ENCODE results near the gene TSPYL1. TPM values are rescaled to one million over a fixed set of nuclear protein-coding genes. Genes with fewer than 3 reads are reported as not detected.

The TSPYL1 gene
- total and polyA plus RNA-seq, 8 donors = 2.9 to 77.1 (median 28.2) TPM

DNA sequence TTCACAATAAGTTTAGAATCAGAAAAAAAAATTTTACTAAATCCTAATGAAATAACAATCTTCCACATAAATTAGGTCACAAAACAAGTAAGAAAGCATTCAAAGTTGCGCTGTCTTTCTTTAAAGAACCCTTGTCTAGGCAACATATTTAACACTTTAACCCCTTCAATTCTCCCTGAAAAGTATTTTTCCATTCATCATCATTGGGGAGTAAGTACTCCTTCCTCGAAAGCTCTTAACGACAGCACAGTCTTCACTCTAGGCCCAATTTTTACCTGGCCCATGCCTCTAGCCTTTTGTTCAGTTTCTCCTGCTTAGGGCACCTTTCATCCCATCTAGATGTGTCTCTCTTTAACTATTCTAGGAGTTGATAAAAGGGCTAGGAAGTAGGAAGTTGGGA lies 2.6 kb downstream of the TSPYL1 start:
- DNase-seq = no peak
- Histone ChIP-seq H3K27ac (peak overlapping the region in 4 of 5 donors; percentile 96 to 100 (median 99)), H3K4me1 (peaks cover 44 to 73% (median 59%) of the 10 kb centered on the region in 4 donors), H3K4me3 (peak overlapping the region; percentile 64 to 86 (median 84)), H3K27me3 (no peaks in the 10 kb centered on the region), H3K9me3 (no peaks in the 10 kb centered on the region), H3K36me3 (peaks cover 2 to 33% (median 31%) of the 10 kb centered on the region in 4 donors)
- intact Hi-C loops (cut with DNase I; ENCODE audit: low total_unique reads) = no loop called here
- no peak for TF ChIP-seq EP300 (IDR thresholded peaks at IDR 0.05)
- TF ChIP-seq, protein P1, sequence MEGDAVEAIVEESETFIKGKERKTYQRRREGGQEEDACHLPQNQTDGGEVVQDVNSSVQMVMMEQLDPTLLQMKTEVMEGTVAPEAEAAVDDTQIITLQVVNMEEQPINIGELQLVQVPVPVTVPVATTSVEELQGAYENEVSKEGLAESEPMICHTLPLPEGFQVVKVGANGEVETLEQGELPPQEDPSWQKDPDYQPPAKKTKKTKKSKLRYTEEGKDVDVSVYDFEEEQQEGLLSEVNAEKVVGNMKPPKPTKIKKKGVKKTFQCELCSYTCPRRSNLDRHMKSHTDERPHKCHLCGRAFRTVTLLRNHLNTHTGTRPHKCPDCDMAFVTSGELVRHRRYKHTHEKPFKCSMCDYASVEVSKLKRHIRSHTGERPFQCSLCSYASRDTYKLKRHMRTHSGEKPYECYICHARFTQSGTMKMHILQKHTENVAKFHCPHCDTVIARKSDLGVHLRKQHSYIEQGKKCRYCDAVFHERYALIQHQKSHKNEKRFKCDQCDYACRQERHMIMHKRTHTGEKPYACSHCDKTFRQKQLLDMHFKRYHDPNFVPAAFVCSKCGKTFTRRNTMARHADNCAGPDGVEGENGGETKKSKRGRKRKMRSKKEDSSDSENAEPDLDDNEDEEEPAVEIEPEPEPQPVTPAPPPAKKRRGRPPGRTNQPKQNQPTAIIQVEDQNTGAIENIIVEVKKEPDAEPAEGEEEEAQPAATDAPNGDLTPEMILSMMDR (IDR thresholded peaks at IDR 0.05) = no peak
- TF ChIP-seq POLR2AphosphoS5 (IDR thresholded peaks at IDR 0.05) = no peak
- TF ChIP-seq POLR2A (IDR thresholded peaks at IDR 0.05) = no peak
- WGBS, 5 donors = 10 to 29% (median 19%) methylated on average over 3 of the region's 3 CpGs

DNA sequence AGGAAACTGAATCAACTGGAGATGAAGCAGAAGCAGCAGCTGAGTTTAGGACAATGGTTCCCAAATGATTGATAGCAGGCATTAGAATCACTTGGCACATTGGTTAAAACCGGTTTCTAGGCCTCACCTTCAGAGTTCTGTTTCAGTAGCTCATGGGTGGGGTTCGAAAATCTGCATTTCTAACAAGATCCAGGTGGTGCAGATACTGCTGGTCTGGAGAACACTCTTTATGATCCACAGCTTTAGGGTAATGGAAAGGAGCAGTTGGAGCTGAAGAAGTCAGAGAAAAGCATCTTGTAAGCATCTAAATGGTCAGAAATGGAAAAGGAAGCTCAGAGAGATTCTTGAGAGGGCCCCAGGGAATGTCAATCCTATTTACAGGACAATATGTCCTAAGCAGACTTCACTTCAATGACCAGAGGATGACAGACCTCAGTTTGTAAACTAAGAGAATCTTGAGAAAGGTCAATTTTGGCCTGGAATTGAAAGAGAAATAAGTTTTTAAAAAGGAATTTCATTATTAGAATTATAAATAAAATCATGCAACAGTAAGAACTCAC lies 8.5 kb downstream of the TSPYL1 start:
- no peak overlapping the region for H3K4me3 ChIP-seq
- no peak for DNase-seq
- H3K27me3 ChIP-seq = no peaks in the 10 kb centered on the region
- intact Hi-C loops (cut with DNase I; ENCODE audit: low total_unique reads) = no loop called here
- peaks cover 2 to 44% (median 33%) of the 10 kb centered on the region in 4 donors for H3K36me3 ChIP-seq
- 33 to 72% (median 68%) methylated on average over 2 of the region's 2 CpGs for WGBS, 5 donors
- H3K4me1 ChIP-seq = peaks cover 12 to 41% (median 28%) of the 10 kb centered on the region in 4 donors
- H3K27ac ChIP-seq = no peak overlapping the region
- no peak for TF ChIP-seq POLR2A (IDR thresholded peaks at IDR 0.05)
- no peak for TF ChIP-seq POLR2AphosphoS5 (IDR thresholded peaks at IDR 0.05)
- no peak for TF ChIP-seq EP300 (IDR thresholded peaks at IDR 0.05)
- TF ChIP-seq, protein P1 (IDR thresholded peaks at IDR 0.05) = no peak
- H3K9me3 ChIP-seq = no peaks in the 10 kb centered on the region

DNA sequence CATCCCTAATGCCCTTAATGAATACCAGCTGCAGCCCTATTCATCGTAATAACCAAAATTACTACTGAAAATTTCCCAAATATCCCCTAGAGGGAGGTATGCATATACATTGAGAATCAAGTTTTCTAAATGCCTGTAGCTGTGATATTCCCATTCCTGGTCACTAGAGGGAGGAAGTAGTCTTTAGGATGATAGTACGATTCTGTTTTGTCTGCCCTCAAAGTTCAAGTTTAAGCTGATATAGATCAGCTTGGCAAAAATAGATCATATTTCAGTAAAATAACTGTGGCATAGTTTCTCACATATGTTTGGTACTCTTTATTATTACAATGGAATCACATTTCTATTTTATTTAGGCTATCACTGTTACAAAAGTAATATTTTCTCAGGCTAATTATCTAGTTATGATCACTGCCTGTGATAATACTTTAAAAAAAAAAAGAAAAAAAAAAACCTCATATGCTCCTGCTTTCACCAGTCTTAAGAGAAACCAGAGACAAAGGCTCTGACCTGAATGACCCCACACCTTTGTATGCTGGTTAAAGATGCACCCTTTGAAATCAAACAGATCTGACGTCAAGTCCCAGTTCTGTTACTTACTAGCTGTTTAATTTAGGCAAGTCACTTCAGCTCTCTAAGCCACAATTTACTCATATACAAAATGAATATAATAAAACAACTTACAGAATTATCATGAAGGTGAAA lies 11.0 kb downstream of the TSPYL1 start:
- DNase-seq = peak in 1 of 2 donors; percentile 85
- no peak overlapping the region for H3K27ac ChIP-seq
- TF ChIP-seq POLR2AphosphoS5 (IDR thresholded peaks at IDR 0.05) (no peak), POLR2A (IDR thresholded peaks at IDR 0.05) (no peak), EP300 (IDR thresholded peaks at IDR 0.05) (no peak)
- TF ChIP-seq, protein P1 (IDR thresholded peaks at IDR 0.05) = peak in 5 of 7 experiments; percentile 63 to 76 (median 71)
- peaks cover 0 to 21% (median 13%) of the 10 kb centered on the region in 4 donors for H3K4me1 ChIP-seq
- H3K36me3 ChIP-seq = peaks cover 0 to 38% (median 33%) of the 10 kb centered on the region in 4 donors
- H3K9me3 ChIP-seq = peaks cover 0 to 6% (median 2%) of the 10 kb centered on the region in 4 donors
- intact Hi-C loops (cut with DNase I; ENCODE audit: low total_unique reads) = loop anchor here (10.0 kb wide), 1 partner anchor 266 kb away; no protein-coding TSS in a partner anchor
- H3K27me3 ChIP-seq = no peaks in the 10 kb centered on the region
- H3K4me3 ChIP-seq = no peak overlapping the region
- 25 to 33% (median 27%) methylated on average over 3 of the region's 3 CpGs for WGBS, 5 donors

DNA sequence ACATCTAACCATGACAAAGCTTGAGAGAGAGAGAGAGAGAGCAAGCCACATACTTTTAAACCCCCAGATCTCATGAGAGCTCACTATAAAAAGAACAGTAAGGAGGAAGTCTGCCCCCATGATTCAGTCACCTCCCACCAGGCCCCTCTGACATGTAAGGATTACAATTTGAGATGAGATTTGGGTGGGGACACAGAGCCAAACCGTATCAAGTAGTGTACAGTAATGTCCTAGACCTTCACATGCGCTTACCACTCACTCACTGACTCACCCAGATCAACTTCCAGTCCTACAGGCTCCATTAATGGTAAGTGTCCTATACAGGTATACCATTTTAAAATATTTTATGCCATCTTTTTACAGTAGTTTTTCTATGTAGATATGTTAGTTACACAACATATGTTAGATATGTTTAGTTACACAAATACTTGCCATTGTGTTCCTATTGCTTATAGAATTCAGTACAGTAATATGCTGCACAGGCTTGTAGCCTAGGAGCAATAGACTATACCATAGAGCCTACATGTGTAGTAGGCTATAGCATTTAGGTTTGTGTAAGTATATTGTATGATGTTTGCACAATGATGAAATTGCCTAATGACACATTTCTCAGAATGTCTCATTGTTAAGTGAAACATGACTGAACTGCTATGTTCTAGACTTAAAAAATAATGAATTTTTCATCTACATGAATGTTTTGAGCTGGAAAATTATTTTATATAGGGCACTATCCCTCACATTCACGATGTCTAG lies 11.7 kb downstream of the TSPYL1 start:
- TF ChIP-seq, protein P1 (IDR thresholded peaks at IDR 0.05) = no peak
- TF ChIP-seq POLR2AphosphoS5 (IDR thresholded peaks at IDR 0.05) (no peak), POLR2A (IDR thresholded peaks at IDR 0.05) (no peak), EP300 (IDR thresholded peaks at IDR 0.05) (no peak)
- no peak for DNase-seq
- intact Hi-C loops (cut with DNase I; ENCODE audit: low total_unique reads) = loop anchor here (10.0 kb wide), 1 partner anchor 267 kb away; no protein-coding TSS in a partner anchor
- Histone ChIP-seq H3K27ac (no peak overlapping the region), H3K27me3 (no peaks in the 10 kb centered on the region), H3K36me3 (peaks cover 0 to 31% (median 26%) of the 10 kb centered on the region in 4 donors), H3K4me3 (no peak overlapping the region), H3K4me1 (peaks cover 0 to 21% (median 10%) of the 10 kb centered on the region in 4 donors), H3K9me3 (peaks cover 0 to 12% (median 6%) of the 10 kb centered on the region in 4 donors)
- WGBS, 5 donors = 44 to 60% (median 49%) methylated on average over 3 of the region's 3 CpGs
